H54 (cell line): ENCODE data around the gene IKBKE.

Experiments
- DNase-seq: peaks from one replicate; pipeline ENCODE4 v3.0.0; 2011; ENCODE audit warnings: low spot score, mixed read lengths; ENCODE audit not compliant: insufficient read length
- FAIRE-seq: peaks from 3 replicates; lab custom pipeline; 2011; peaks lifted over from hg19 to GRCh38; lab: Jason Lieb, UNC
- POLR2A ChIP-seq: IDR thresholded peaks from 2 replicates; pipeline ENCODE4 v1.6.1; 2011; ENCODE audit warnings: low read depth, mild to moderate bottlenecking, low read length

The IKBKE gene

GRCh38 chr1:206502812-206503211, 32.5 kb downstream of the IKBKE start:
- TF ChIP-seq POLR2A: no peak
- no peak for FAIRE-seq
- DNase-seq: no peak

DNA sequence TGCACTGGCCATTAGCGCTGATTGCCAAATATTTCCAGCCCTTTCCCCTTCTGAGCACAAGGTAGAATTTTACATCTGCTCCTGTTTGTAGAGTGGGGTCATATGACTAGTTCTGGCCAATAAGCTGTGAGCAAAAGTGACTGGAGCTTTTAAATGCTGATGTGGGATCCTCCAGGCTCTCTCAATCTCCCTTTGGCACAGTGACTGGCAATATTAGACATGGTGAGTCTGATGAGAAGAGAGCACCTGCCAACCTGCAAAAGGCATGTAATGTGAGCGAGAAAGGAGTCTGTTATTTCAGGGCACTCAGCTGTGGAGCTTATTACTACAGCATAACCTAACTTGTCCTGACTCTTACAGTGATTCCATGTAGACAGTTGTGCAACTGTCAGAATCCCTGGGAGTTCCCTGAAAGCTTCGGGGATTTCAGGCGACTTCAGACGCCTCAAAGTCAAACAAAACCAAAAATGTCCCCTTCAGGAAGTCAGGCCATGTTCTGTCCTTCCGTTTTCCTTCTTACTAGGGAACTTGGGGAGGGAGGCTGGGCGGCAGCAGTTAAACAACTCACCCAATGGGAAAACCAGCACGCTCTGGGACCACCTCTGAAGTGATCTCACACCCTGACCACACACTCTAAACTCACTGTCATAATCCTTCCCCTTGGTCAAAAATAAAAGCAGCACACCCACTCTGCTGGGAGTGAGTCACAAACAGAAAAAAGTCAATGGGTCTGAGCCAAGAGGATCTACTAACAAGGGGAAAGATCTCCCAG, 33.5 kb downstream of the IKBKE start:
- FAIRE-seq (peak; percentile 83), DNase-seq (peak; percentile 93)
- TF ChIP-seq POLR2A: 0 out of 2 replicates have a peak, but pooled peaks have one; percentile 6

GRCh38 chr1:206504363-206504713, 34.1 kb downstream of the IKBKE start:
- DNase-seq: no peak
- no peak for FAIRE-seq
- no peak for TF ChIP-seq POLR2A

DNA sequence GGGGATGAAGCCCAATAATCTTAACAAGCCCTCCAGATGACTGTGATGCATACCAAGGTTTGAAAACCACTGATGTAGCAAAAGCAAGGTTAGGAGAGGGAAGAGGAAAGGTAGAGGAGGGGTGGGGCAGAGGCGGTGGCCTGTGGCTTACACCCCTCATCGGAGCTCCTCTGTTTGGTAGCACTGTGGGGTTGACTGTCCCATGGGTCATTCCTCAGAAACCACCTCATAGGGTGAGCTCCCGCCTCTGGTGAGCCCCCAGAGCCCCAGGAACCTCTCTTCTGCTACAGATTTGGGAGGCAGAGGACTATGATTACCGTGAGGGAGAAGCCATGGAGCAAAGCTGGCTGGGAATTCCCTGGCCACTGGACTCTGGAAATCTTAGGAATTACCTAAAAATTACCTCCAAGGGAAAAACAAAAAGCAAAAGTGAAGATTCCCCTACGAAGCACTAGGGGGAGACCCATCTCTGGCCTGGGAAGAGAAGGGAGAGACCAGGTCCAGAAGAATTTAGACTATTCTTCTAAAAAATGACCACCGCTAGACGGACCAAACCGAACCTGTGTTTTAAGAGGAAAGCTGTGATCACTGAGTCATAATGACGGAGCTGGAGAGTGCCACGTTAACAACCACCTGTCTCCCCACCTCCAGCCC, 35.6 kb downstream of the IKBKE start:
- no peak for FAIRE-seq
- DNase-seq: no peak
- no peak for TF ChIP-seq POLR2A

DNA sequence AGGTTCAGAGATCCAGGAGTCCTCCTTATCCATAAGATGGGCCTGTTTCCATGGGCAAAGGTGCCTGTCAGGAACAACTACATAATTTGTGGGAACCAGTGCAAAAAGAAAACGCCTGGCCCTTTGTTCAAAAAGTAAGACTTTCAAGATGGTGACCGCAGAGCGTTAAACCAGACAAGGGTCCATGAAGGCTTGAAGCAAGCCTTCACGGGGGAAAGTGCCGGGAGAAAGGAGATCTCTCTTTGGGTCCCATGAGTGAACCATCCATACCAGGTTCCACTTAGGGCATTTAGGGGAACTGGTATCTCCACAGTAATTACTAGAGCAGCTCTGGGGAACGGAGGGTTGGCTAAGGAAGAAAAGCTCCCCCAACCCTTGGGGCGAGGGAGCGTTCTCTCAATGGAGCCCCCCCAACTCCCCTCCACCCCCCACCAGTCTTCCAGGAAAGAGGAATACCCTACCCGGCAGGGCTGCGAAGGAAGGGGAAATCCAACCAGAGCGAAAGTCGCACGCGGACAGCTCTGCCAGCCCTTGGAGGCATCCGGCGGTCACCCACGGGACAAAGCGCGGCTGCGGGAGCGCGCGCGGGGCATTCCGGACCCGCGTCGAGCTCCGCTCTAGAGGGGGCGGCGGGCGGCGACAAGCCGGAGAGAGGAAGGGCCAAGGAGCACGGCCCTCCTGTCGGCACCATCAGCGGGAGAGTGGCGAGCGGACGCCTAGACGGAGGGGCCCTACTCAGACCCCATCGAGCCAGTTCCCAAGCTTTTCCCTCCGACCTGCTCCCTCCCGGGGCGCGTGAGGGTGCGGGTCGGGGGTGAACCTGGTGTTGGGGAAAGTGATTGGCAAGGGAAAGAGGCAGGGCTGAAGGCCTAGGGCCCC, 36.4 kb downstream of the IKBKE start:
- DNase-seq (no peak), FAIRE-seq (no peak)
- TF ChIP-seq POLR2A: no peak

GRCh38 chr1:206507284-206508129, 37.2 kb downstream of the IKBKE start, which contains the start of gene RASSF5:
TSS of gene RASSF5 (plus strand) at chr1:206507531. CDS start at chr1:206507603, 72 bp downstream.
- TF ChIP-seq POLR2A: peak; percentile 95
- FAIRE-seq (no peak), DNase-seq (peak; percentile 60)

GRCh38 chr1:206508130-206508889, 38.0 kb downstream of the IKBKE start:
- no peak for TF ChIP-seq POLR2A
- DNase-seq: no peak
- FAIRE-seq: no peak

DNA sequence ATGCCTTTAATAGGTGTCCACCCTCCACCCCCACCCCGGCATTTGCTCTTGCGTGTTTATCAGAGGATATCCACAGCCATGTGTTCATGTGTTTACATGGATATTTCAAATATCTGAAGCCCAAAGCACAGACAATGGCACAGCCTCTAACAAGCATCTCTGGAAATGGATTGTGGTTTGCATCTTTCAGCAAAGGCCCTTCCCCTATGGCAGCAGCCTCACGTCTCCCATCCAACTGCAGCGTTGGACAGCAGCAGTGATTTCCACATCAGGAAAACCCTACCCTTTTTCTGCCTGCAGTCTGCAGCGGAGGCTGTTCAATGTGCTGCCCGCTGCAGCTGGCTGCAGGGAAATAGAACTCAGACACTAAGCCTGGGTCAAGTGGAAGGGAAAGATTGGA, 38.7 kb downstream of the IKBKE start:
- TF ChIP-seq POLR2A: no peak
- no peak for FAIRE-seq
- DNase-seq: no peak

- TF ChIP-seq POLR2A: no peak
- no peak for DNase-seq
- FAIRE-seq: no peak
Observed at GRCh38 chr1:206509612-206510257, 39.5 kb downstream of the IKBKE start.

- TF ChIP-seq POLR2A: no peak
Observed at GRCh38 chr1:206510371-206510770, 40.1 kb downstream of the IKBKE start.

DNA sequence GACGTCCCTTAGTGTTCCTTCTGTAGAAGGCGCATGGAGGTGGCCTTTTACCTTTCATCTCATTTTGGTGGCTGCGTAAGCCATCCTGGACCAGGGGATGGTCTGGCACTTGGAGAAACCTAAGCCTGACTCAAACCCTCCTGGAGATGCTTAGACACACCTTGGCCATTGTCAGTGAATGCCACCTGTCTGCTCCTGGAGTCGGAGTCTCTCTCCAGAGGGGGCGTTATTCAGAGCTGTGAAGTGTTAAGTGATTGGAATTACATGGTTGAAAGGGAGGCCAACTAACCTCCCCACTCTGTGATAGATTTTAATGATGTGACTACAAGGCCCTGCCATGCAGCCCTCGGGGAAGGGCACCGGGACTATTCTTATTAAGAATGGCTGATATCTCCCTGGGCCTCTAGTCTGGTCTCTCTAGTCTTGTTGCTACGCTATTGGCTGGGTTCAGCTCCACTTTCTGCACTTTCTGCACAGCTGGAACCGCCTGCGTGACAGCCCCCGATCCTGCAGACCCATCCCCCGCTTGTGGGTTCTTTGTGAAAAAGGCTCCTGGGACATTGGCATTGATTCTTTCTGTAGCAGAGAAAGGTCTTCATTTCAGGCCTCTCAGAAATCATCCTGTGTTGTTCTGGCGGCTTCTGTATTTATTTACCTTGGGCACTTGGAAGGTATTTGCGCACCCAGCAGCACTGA, 41.2 kb downstream of the IKBKE start:
- FAIRE-seq (no peak), DNase-seq (no peak)
- no peak for TF ChIP-seq POLR2A

More at GRCh38 chr1:206510371-206510770, 40.1 kb downstream of the IKBKE start:
- DNase-seq: no peak
- FAIRE-seq: no peak
